GM12878 (cell line): ENCODE results near the gene MAP3K7.

Experiments
- ASH2L ChIP-seq: fragments of 300-600, 200-600 bp; sonication (generic); IDR thresholded peaks from 2 replicates; pipeline ENCODE4 v1.6.1; 2017; ENCODE audit warnings: low read depth, mild to moderate bottlenecking, borderline replicate concordance
- MTA2 ChIP-seq: fragments of 450-650 bp; IDR thresholded peaks from 2 replicates; pipeline ENCODE4 v1.6.1; 2016; ENCODE audit warnings: low read depth, mild to moderate bottlenecking, moderate library complexity
- PKNOX1 ChIP-seq: fragments of 450-650 bp; IDR thresholded peaks from 2 replicates; pipeline ENCODE4 v1.6.1; 2016; ENCODE audit warnings: mild to moderate bottlenecking
- STAT1 ChIP-seq: fragments of 450-650 bp; conservative IDR thresholded peaks from 2 replicates; pipeline ENCODE4 v1.6.1; 2014; ENCODE audit warnings: antibody characterized with exemption, mild to moderate bottlenecking

GRCh38 chr6:90544081-90544480, 42.8 kb downstream of the MAP3K7 start:
- TF ChIP-seq STAT1 (no peak), ASH2L (no peak), MTA2 (no peak), PKNOX1 (no peak)
